HepG2 (cell line): ENCODE data around the gene HSD11B2. TPM values are rescaled to one million over a fixed set of nuclear protein-coding genes. Genes with fewer than 3 reads are reported as not detected.

Experiments used
- ATAC-seq: fragments of 200-7000 bp; cut with Tn5 transposase; 3 replicates; pipeline ENCODE4 v1.9.1; 2020; ENCODE audit warnings: mild to moderate bottlenecking, moderate library complexity
- BruUV-seq: library from RNA; stranded (reverse); fragments of 400-500 nt; replicated peaks from 2 replicates; lab custom pipeline; 2021; lab: Mats Ljungman, UMichigan
- CTCF ChIA-PET: fragments of 300-600 bp; formaldehyde crosslinking; extraction: SDS; loops from one replicate; lab custom pipeline; 2021; ENCODE audit warnings: low total read pairs, inconsistent platforms, low intra/inter-chr PET ratio; lab: Yijun Ruan, JAX
- POLR2A ChIA-PET: fragments of 350-600 bp; sonication (Branson Sonifier 250); formaldehyde crosslinking; loops from one replicate; lab custom pipeline; 2020; ENCODE audit warnings: antibody characterized with exemption, inconsistent platforms; lab: Yijun Ruan, JAX
- DNase-seq: peaks from one replicate; pipeline ENCODE4 v3.0.0-alpha.2; 2015; ENCODE audit warnings: low spot score
- FAIRE-seq: peaks from 3 replicates; lab custom pipeline; 2011; peaks lifted over from hg19 to GRCh38; lab: Jason Lieb, UNC
- H2AFZ ChIP-seq: one replicate; pipeline ENCODE4 v1.6.1; 2011; ENCODE audit warnings: low read length, inconsistent platforms
- H3K27ac ChIP-seq: fragments of 300-600 bp; 3 replicates; pipeline ENCODE4 v1.8.0; 2011; ENCODE audit warnings: mixed run types, mild to moderate bottlenecking, mixed read lengths, low read length, inconsistent platforms; ENCODE audit not compliant: insufficient read depth; ENCODE audit errors: extremely low read length
- H3K27me3 ChIP-seq, 2 experiments: fragments of 200-600 bp in 1 of 2; 2 replicates in 1 of 2; 3 replicates in 1 of 2; pipeline versions ENCODE4 v1.6.0 to v1.8.0; 2011; ENCODE audit warnings: low read length in 2 of 2, mild to moderate bottlenecking in 2 of 2, moderate library complexity in 2 of 2, inconsistent platforms in 1 of 2; ENCODE audit not compliant: insufficient read depth in 2 of 2, control insufficient read depth in 1 of 2
- H3K36me3 ChIP-seq, 2 experiments: fragments of 200-600 bp in 1 of 2; replicated peaks in 1 of 2; 2 replicates in 1 of 2; 3 replicates in 1 of 2; pipeline versions ENCODE4 v1.5.1 to v1.8.0; 2011; ENCODE audit warnings: low read length in 2 of 2, inconsistent platforms in 1 of 2; ENCODE audit not compliant: insufficient read depth in 2 of 2, control insufficient read depth in 1 of 2
- H3K4me1 ChIP-seq: 2 replicates; pipeline ENCODE4 v1.5.1; 2012; ENCODE audit warnings: low read length, inconsistent platforms; ENCODE audit not compliant: insufficient read depth
- H3K4me2 ChIP-seq: 2 replicates; pipeline ENCODE4 v1.6.0; 2011; ENCODE audit warnings: low read depth, low read length, inconsistent platforms
- H3K4me3 ChIP-seq, 3 experiments: fragments of 200-600 bp in 1 of 3; sonication (generic), shearing (Covaris generic) in 1 of 3; replicated peaks in 1 of 3; 2 replicates each; pipeline ENCODE4 v1.5.1; 2011 to 2016; ENCODE audit warnings: low read length in 3 of 3, inconsistent platforms in 2 of 3, low read depth in 2 of 3, mild to moderate bottlenecking in 2 of 3, control low read depth in 1 of 3, mixed read lengths in 1 of 3; ENCODE audit not compliant: insufficient read depth in 1 of 3
- H3K79me2 ChIP-seq: one replicate; pipeline ENCODE4 v1.6.1; 2011; ENCODE audit warnings: low read length, inconsistent platforms; ENCODE audit not compliant: insufficient read depth
- H3K9ac ChIP-seq: 2 replicates; pipeline ENCODE4 v1.6.0; 2011; ENCODE audit warnings: mild to moderate bottlenecking, low read depth, low read length, inconsistent platforms; ENCODE audit not compliant: insufficient read depth
- H3K9me3 ChIP-seq: 2 replicates; pipeline ENCODE4 v1.5.1; 2012; ENCODE audit warnings: mild to moderate bottlenecking, low read length
- H4K20me1 ChIP-seq: 2 replicates; pipeline ENCODE4 v1.6.0; 2011; ENCODE audit warnings: inconsistent platforms, mild to moderate bottlenecking, low read length, moderate library complexity; ENCODE audit not compliant: insufficient read depth
- FOXK1 ChIP-seq: sonication (generic); formaldehyde crosslinking; IDR thresholded peaks from 2 replicates; pipeline ENCODE4 v1.4.0; 2020; ENCODE audit warnings: low read depth, missing genetic modification reagents, borderline replicate concordance
- MLXIP ChIP-seq: sonication (generic); formaldehyde crosslinking; IDR thresholded peaks from 2 replicates; pipeline ENCODE4 v1.9.0; 2021; ENCODE audit warnings: missing genetic modification reagents, borderline replicate concordance
- NAIF1 ChIP-seq: sonication (generic); formaldehyde crosslinking; IDR thresholded peaks from 2 replicates; pipeline ENCODE4 v1.5.0; 2020; ENCODE audit warnings: mild to moderate bottlenecking, missing genetic modification reagents, borderline replicate concordance
- RFX1 ChIP-seq: fragments of 450-650 bp; IDR thresholded peaks from 2 replicates; pipeline ENCODE4 v1.6.1; 2017
- U2AF2 ChIP-seq: fragments of 200-400 bp; formaldehyde crosslinking; IDR thresholded peaks from 2 replicates; pipeline ENCODE4 v1.6.1; 2017; ENCODE audit warnings: low read depth, mild to moderate bottlenecking, low read length
- ZBTB25 ChIP-seq: IDR thresholded peaks from 2 replicates; pipeline ENCODE4 v1.6.1; 2018; ENCODE audit warnings: missing genetic modification reagents
- ZMYM3 ChIP-seq: sonication (generic); formaldehyde crosslinking; IDR thresholded peaks from 2 replicates; pipeline ENCODE4 v1.5.1; 2020; ENCODE audit warnings: mild to moderate bottlenecking, missing genetic modification reagents
- ZNF253 ChIP-seq: sonication (generic); formaldehyde crosslinking; IDR thresholded peaks from 2 replicates; pipeline ENCODE4 v1.8.0; 2022; ENCODE audit warnings: mild to moderate bottlenecking, missing genetic modification reagents, borderline replicate concordance
- ZNF3 ChIP-seq: IDR thresholded peaks from 2 replicates; pipeline ENCODE4 v1.7.0; 2017; ENCODE audit warnings: inconsistent platforms
- ZNF326 ChIP-seq: sonication (generic); formaldehyde crosslinking; IDR thresholded peaks from 2 replicates; pipeline ENCODE4 v1.4.0; 2020; ENCODE audit warnings: missing genetic modification reagents, borderline replicate concordance
- ZNF337 ChIP-seq: sonication (generic); formaldehyde crosslinking; IDR thresholded peaks from 2 replicates; pipeline ENCODE4 v1.5.1; 2020; ENCODE audit warnings: missing genetic modification reagents, low read depth, mild to moderate bottlenecking, borderline replicate concordance
- ZSCAN22 ChIP-seq: sonication (generic); formaldehyde crosslinking; IDR thresholded peaks from 2 replicates; pipeline ENCODE4 v1.4.0; 2020; ENCODE audit warnings: mild to moderate bottlenecking, missing genetic modification reagents
- WGBS: methylation state at CpG from one replicate; pipeline ENCODE4 v1.1.6; 2017; ENCODE audit warnings: low lambda C conversion rate; 5-methylcytosine and 5-hydroxymethylcytosine counted together
- in situ Hi-C: cut with HindIII; loops from 2 replicates; pipeline ENCODE4 v1.10.0; 2017; ENCODE audit warnings: low pct_unique_long_range_greater_than_20kb; ENCODE audit not compliant: extremely low pct_ligation_motif_present
- intact Hi-C: fragments of 100-400 bp; cut with micrococcal nuclease; formaldehyde crosslinking; loops from one replicate; pipeline ENCODE4 v1.10.0; 2022; ENCODE audit not compliant: unreplicated experiment
- polyA plus RNA-seq, 8 experiments: library from polyadenylated mRNA; depleted of rRNA in 3 of 8; stranded (reverse) in 7 of 8; unstranded in 1 of 8; fragments of >200 nt; fragmentation: Illumina TruSeq in 4 of 8; extraction: Trizol in 4 of 8; gene quantifications; 2 replicates each; pipeline versions ENCODE4 v1.2.1 to v1.2.3, GENCODE V29; 2011 to 2016; ENCODE audit warnings: low read depth in 4 of 8, missing spikeins in 1 of 8, mixed read lengths in 1 of 8; ENCODE audit not compliant: insufficient read depth in 1 of 8
- total RNA-seq, 5 experiments: library from RNA; depleted of rRNA; stranded (reverse); fragments of >200 nt; fragmentation: Illumina TruSeq; extraction: Trizol; gene quantifications; 2 replicates each; pipeline ENCODE4 v1.2.3, GENCODE V29; 2016; ENCODE audit warnings: low read depth in 1 of 5
- TF ChIP-seq, protein P1 (sequence below): sonication (generic); formaldehyde crosslinking; conservative IDR thresholded peaks from 2 replicates; pipeline ENCODE4 v1.8.1; 2023; ENCODE audit warnings: missing genetic modification reagents
- TF ChIP-seq, protein P2 (sequence below): sonication (generic); formaldehyde crosslinking; IDR thresholded peaks from 2 replicates; pipeline ENCODE4 v1.4.0; 2020; ENCODE audit warnings: mild to moderate bottlenecking, missing genetic modification reagents, borderline replicate concordance

HSD11B2 gene
- total and polyA plus RNA-seq, 2 of the 13 experiments (the other 11 are each of a cell fraction or from before 2014, with no cell fraction given) = 8.9 to 13.6 TPM

- in situ Hi-C loops = no loop called here
- no peak overlapping the region for H3K9ac ChIP-seq
- no peaks in the 10 kb centered on the region for H3K27me3 ChIP-seq
- H2AFZ ChIP-seq = no peak overlapping the region
- H3K79me2 ChIP-seq = no peaks in the 10 kb centered on the region
- WGBS = 77% methylated on average over 5 of the region's 5 CpGs
- H3K9me3 ChIP-seq = no peaks in the 10 kb centered on the region
- BruUV-seq = no TSS peak
- H3K36me3 ChIP-seq = peaks cover 9 to 14% of the 10 kb centered on the region in 2 experiments; a peak in 3 of 5 replicates
- CTCF ChIA-PET = no interaction called here
- intact Hi-C loops = no loop called here
- peaks cover 24% of the 10 kb centered on the region for H3K4me1 ChIP-seq
- FAIRE-seq (no peak), DNase-seq (no peak), ATAC-seq (no peak)
- no peak overlapping the region for H3K27ac ChIP-seq
- no peak overlapping the region for H3K4me3 ChIP-seq
- POLR2A ChIA-PET = no interaction called here
- no peaks in the 10 kb centered on the region; the same call in 1 of the 2 replicates for H4K20me1 ChIP-seq
- H3K4me2 ChIP-seq = no peak overlapping the region
- TF ChIP-seq, protein P1, sequence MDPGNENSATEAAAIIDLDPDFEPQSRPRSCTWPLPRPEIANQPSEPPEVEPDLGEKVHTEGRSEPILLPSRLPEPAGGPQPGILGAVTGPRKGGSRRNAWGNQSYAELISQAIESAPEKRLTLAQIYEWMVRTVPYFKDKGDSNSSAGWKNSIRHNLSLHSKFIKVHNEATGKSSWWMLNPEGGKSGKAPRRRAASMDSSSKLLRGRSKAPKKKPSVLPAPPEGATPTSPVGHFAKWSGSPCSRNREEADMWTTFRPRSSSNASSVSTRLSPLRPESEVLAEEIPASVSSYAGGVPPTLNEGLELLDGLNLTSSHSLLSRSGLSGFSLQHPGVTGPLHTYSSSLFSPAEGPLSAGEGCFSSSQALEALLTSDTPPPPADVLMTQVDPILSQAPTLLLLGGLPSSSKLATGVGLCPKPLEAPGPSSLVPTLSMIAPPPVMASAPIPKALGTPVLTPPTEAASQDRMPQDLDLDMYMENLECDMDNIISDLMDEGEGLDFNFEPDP (CRISPR knock-in tag) = no peak
- TF ChIP-seq ZBTB25 (CRISPR knock-in tag) (no peak), U2AF2 (no peak), NAIF1 (CRISPR knock-in tag) (no peak), ZNF253 (CRISPR knock-in tag) (no peak), ZNF337 (CRISPR knock-in tag) (no peak), MLXIP (no peak), ZSCAN22 (no peak), ZNF326 (no peak), ZMYM3 (CRISPR knock-in tag) (no peak), RFX1 (no peak), FOXK1 (CRISPR knock-in tag) (no peak), ZNF3 (CRISPR knock-in tag) (no peak)
- TF ChIP-seq, protein P2, sequence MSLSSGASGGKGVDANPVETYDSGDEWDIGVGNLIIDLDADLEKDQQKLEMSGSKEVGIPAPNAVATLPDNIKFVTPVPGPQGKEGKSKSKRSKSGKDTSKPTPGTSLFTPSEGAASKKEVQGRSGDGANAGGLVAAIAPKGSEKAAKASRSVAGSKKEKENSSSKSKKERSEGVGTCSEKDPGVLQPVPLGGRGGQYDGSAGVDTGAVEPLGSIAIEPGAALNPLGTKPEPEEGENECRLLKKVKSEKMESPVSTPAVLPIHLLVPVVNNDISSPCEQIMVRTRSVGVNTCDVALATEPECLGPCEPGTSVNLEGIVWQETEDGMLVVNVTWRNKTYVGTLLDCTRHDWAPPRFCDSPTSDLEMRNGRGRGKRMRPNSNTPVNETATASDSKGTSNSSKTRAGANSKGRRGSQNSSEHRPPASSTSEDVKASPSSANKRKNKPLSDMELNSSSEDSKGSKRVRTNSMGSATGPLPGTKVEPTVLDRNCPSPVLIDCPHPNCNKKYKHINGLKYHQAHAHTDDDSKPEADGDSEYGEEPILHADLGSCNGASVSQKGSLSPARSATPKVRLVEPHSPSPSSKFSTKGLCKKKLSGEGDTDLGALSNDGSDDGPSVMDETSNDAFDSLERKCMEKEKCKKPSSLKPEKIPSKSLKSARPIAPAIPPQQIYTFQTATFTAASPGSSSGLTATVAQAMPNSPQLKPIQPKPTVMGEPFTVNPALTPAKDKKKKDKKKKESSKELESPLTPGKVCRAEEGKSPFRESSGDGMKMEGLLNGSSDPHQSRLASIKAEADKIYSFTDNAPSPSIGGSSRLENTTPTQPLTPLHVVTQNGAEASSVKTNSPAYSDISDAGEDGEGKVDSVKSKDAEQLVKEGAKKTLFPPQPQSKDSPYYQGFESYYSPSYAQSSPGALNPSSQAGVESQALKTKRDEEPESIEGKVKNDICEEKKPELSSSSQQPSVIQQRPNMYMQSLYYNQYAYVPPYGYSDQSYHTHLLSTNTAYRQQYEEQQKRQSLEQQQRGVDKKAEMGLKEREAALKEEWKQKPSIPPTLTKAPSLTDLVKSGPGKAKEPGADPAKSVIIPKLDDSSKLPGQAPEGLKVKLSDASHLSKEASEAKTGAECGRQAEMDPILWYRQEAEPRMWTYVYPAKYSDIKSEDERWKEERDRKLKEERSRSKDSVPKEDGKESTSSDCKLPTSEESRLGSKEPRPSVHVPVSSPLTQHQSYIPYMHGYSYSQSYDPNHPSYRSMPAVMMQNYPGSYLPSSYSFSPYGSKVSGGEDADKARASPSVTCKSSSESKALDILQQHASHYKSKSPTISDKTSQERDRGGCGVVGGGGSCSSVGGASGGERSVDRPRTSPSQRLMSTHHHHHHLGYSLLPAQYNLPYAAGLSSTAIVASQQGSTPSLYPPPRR (CRISPR knock-in tag) = no peak
Observed at GRCh38 chr16:67454104-67454503, 23.2 kb downstream of the HSD11B2 start.
